ENCODE results near the gene STK39. TPM values are rescaled to one million over a fixed set of nuclear protein-coding genes. Genes with fewer than 3 reads are reported as not detected.

Gene STK39
- total and polyA plus RNA-seq, 9 of the 15 experiments (the other 6 are each of a cell fraction or from before 2014, with no cell fraction given) = 0.19 to 0.76 (median 0.51) TPM

GRCh38 chr2:168155680-168156079 lies 91.7 kb downstream of the STK39 start:
- ChIA-PET POLR2A (no interaction called here), CTCF (ENCODE audit: low intra/inter-chr PET ratio) (no interaction called here)
- intact Hi-C loops (cut with micrococcal nuclease) (no loop called here), in situ Hi-C loops (cut with MboI) (no loop called here)
- H3K27ac ChIP-seq (ENCODE audit: extremely low read depth, low read depth, low read length) = no peak overlapping the region
- no TSS peak for BruUV-seq (replicated peaks)
- H3K27me3 ChIP-seq (ENCODE audit: control insufficient read depth in 2 of 2, insufficient read depth in 2 of 2, low read length in 2 of 2) = peaks cover 0 to 7% of the 10 kb centered on the region in 2 experiments; a peak in 1 of 5 replicates
- no peaks in the 10 kb centered on the region for H3K79me2 ChIP-seq (ENCODE audit: control insufficient read depth, insufficient read depth, low read length)
- H4K20me1 ChIP-seq (replicated peaks; ENCODE audit: control insufficient read depth, insufficient read depth, low read length) = no peaks in the 10 kb centered on the region
- no peak overlapping the region for H3K4me2 ChIP-seq (ENCODE audit: insufficient read depth, low read length)
- no peak overlapping the region for H3K4me3 ChIP-seq
- DNase-seq (ENCODE audit: extremely low read depth in 1 of 4, low spot score in 3 of 4) = no peak
- H3K4me1 ChIP-seq (replicated peaks in 1 of 2; ENCODE audit: control insufficient read depth in 2 of 2, insufficient read depth in 2 of 2, low read length in 2 of 2) = no peaks in the 10 kb centered on the region
- WGBS (ENCODE audit: insufficient coverage, low coverage, missing lambda C conversion rate) = 3% methylated on average over 2 of the region's 2 CpGs
- H2AFZ ChIP-seq (ENCODE audit: low read depth, low read length) = no peak overlapping the region
- H3K36me3 ChIP-seq (ENCODE audit: control insufficient read depth, insufficient read depth, low read length) = no peaks in the 10 kb centered on the region
- no peak for ATAC-seq
- TF ChIP-seq ZNF518B (CRISPR knock-in tag; IDR thresholded peaks at IDR 0.05) (no peak), ZNF764 (CRISPR knock-in tag; IDR thresholded peaks at IDR 0.05; ENCODE audit: low read depth) (no peak)
- no peak for FAIRE-seq
- H3K9me3 ChIP-seq (replicated peaks; ENCODE audit: control insufficient read depth, insufficient read depth, low read depth, low read length) = no peaks in the 10 kb centered on the region
- H3K9me1 ChIP-seq (ENCODE audit: control insufficient read depth, insufficient read depth, low read length) = no peaks in the 10 kb centered on the region
- no peak overlapping the region for H3K9ac ChIP-seq (ENCODE audit: insufficient read depth in 1 of 2, low read depth in 2 of 2, low read length in 2 of 2)

GRCh38 chr2:168155046-168155445 lies 92.3 kb downstream of the STK39 start:
- ATAC-seq = no peak
- no peaks in the 10 kb centered on the region for H3K9me1 ChIP-seq (ENCODE audit: control insufficient read depth, insufficient read depth, low read length)
- no peak overlapping the region for H3K27ac ChIP-seq (ENCODE audit: extremely low read depth, low read depth, low read length)
- no peak for FAIRE-seq
- H3K27me3 ChIP-seq (ENCODE audit: control insufficient read depth in 2 of 2, insufficient read depth in 2 of 2, low read length in 2 of 2) = peaks cover 0 to 7% of the 10 kb centered on the region in 2 experiments; a peak in 1 of 5 replicates
- ChIA-PET POLR2A (no interaction called here), CTCF (ENCODE audit: low intra/inter-chr PET ratio) (no interaction called here)
- intact Hi-C loops (cut with micrococcal nuclease) = no loop called here
- no peaks in the 10 kb centered on the region for H3K36me3 ChIP-seq (ENCODE audit: control insufficient read depth, insufficient read depth, low read length)
- no peaks in the 10 kb centered on the region for H4K20me1 ChIP-seq (replicated peaks; ENCODE audit: control insufficient read depth, insufficient read depth, low read length)
- no peak overlapping the region for H3K4me3 ChIP-seq
- H3K4me1 ChIP-seq (replicated peaks in 1 of 2; ENCODE audit: control insufficient read depth in 2 of 2, insufficient read depth in 2 of 2, low read length in 2 of 2) = no peaks in the 10 kb centered on the region
- in situ Hi-C loops (cut with MboI) = no loop called here
- no peak overlapping the region for H3K9ac ChIP-seq (ENCODE audit: insufficient read depth in 1 of 2, low read depth in 2 of 2, low read length in 2 of 2)
- no peak overlapping the region for H2AFZ ChIP-seq (ENCODE audit: low read depth, low read length)
- H3K9me3 ChIP-seq (replicated peaks; ENCODE audit: control insufficient read depth, insufficient read depth, low read depth, low read length) = no peaks in the 10 kb centered on the region
- no TSS peak for BruUV-seq (replicated peaks)
- no peaks in the 10 kb centered on the region for H3K79me2 ChIP-seq (ENCODE audit: control insufficient read depth, insufficient read depth, low read length)
- 0% methylated on average over 3 of the region's 3 CpGs for WGBS (ENCODE audit: insufficient coverage, low coverage, missing lambda C conversion rate)
- H3K4me2 ChIP-seq (ENCODE audit: insufficient read depth, low read length) = no peak overlapping the region
- DNase-seq (ENCODE audit: extremely low read depth in 1 of 4, low spot score in 3 of 4) = no peak
- no peak for TF ChIP-seq HEY1 (CRISPR knock-in tag; IDR thresholded peaks at IDR 0.05; ENCODE audit: borderline replicate concordance)
- no peak for TF ChIP-seq HOMEZ (CRISPR knock-in tag; IDR thresholded peaks at IDR 0.05)
- no peak for TF ChIP-seq SIX5 (IDR thresholded peaks at IDR 0.05; ENCODE audit: borderline replicate concordance in 1 of 2, insufficient read depth in 1 of 2, low read depth in 1 of 2, low read length in 2 of 2)
- TF ChIP-seq, protein P1, sequence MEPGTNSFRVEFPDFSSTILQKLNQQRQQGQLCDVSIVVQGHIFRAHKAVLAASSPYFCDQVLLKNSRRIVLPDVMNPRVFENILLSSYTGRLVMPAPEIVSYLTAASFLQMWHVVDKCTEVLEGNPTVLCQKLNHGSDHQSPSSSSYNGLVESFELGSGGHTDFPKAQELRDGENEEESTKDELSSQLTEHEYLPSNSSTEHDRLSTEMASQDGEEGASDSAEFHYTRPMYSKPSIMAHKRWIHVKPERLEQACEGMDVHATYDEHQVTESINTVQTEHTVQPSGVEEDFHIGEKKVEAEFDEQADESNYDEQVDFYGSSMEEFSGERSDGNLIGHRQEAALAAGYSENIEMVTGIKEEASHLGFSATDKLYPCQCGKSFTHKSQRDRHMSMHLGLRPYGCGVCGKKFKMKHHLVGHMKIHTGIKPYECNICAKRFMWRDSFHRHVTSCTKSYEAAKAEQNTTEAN (CRISPR knock-in tag; IDR thresholded peaks at IDR 0.05) = no peak
- TF ChIP-seq SOX6 (IDR thresholded peaks at IDR 0.05) = no peak
- no peak for TF ChIP-seq KDM4B (IDR thresholded peaks at IDR 0.05; ENCODE audit: borderline replicate concordance in 2 of 2, low read depth in 1 of 2)
- no peak for TF ChIP-seq ELF4 (CRISPR knock-in tag; IDR thresholded peaks at IDR 0.05)

Data from K562 (cell line).